Small intestine (tissue), 7 donors: Measurements from ENCODE around the gene DAPK2. TPM values are rescaled to one million over a fixed set of nuclear protein-coding genes. Genes with fewer than 3 reads are reported as not detected.
A peak's percentile ranks its signal among the peaks of the same experiment; 100 is the strongest.

Experiments
- DNase-seq, 2 donors: peaks; one replicate each; pipeline versions ENCODE4 v3.0.0 to v3.0.0-alpha.2; 2013
- FAIRE-seq: peaks from 2 replicates; lab custom pipeline; 2012; peaks lifted over from hg19 to GRCh38; lab: Jason Lieb, UNC
- H3K27ac ChIP-seq, 3 donors: one replicate each; pipeline ENCODE4 v1.5.1; 2013; ENCODE audit warnings: low read length in 2 of 3, mild to moderate bottlenecking in 2 of 3, control low read depth in 1 of 3, inconsistent platforms in 1 of 3, low read depth in 1 of 3, moderate library complexity in 1 of 3
- H3K27me3 ChIP-seq, 3 donors: one replicate each; pipeline ENCODE4 v1.6.1; 2013; ENCODE audit warnings: low read length in 3 of 3, inconsistent platforms in 1 of 3; ENCODE audit not compliant: control insufficient read depth in 3 of 3, insufficient read depth in 3 of 3
- H3K36me3 ChIP-seq, 3 donors: one replicate each; pipeline ENCODE4 v1.6.1; 2013; ENCODE audit warnings: low read length in 3 of 3, inconsistent platforms in 1 of 3, low read depth in 1 of 3, mild to moderate bottlenecking in 1 of 3, moderate library complexity in 1 of 3; ENCODE audit not compliant: control insufficient read depth in 3 of 3, insufficient read depth in 2 of 3
- H3K4me1 ChIP-seq, 3 donors: one replicate each; pipeline ENCODE4 v1.6.1; 2013; ENCODE audit warnings: low read length in 2 of 3, inconsistent platforms in 1 of 3, low read depth in 1 of 3, mild to moderate bottlenecking in 1 of 3, moderate library complexity in 1 of 3; ENCODE audit not compliant: control insufficient read depth in 3 of 3, insufficient read depth in 2 of 3
- H3K4me3 ChIP-seq, 3 donors: one replicate each; pipeline ENCODE4 v1.5.1; 2013; ENCODE audit warnings: low read length in 3 of 3, control low read depth in 1 of 3, inconsistent platforms in 1 of 3, low read depth in 1 of 3, mild to moderate bottlenecking in 1 of 3, moderate library complexity in 1 of 3
- H3K9me3 ChIP-seq, 2 donors: one replicate each; pipeline ENCODE4 v1.6.1; 2013; ENCODE audit warnings: low read depth in 1 of 2, low read length in 1 of 2; ENCODE audit not compliant: control insufficient read depth in 2 of 2, insufficient read depth in 1 of 2
- WGBS, 3 donors: extraction: QIAGEN DNeasy Blood & Tissue Kit; methylation state at CpG; one replicate each; pipeline ENCODE4 v1.1.7; 2013; 5-methylcytosine and 5-hydroxymethylcytosine counted together
- polyA plus RNA-seq, 4 donors: library from polyadenylated mRNA; stranded (reverse) in 3 of 4; unstranded in 1 of 4; fragments of 200-250 nt in 3 of 4; fragments of 120-200 nt in 1 of 4; gene quantifications; one replicate each; pipeline versions ENCODE4 v1.2.1 to v1.2.3, GENCODE V29; 2013
- donor health status: healthy with polysubstance abuse.
- donor health status: control.
- donor health status: control.
- donor health status: Bipolar disorder and iron deficiency.
- donor health status: healthy.

DAPK2 gene
- polyA plus RNA-seq, 4 donors = 10.3 to 91.6 (median 47.5) TPM

DNA sequence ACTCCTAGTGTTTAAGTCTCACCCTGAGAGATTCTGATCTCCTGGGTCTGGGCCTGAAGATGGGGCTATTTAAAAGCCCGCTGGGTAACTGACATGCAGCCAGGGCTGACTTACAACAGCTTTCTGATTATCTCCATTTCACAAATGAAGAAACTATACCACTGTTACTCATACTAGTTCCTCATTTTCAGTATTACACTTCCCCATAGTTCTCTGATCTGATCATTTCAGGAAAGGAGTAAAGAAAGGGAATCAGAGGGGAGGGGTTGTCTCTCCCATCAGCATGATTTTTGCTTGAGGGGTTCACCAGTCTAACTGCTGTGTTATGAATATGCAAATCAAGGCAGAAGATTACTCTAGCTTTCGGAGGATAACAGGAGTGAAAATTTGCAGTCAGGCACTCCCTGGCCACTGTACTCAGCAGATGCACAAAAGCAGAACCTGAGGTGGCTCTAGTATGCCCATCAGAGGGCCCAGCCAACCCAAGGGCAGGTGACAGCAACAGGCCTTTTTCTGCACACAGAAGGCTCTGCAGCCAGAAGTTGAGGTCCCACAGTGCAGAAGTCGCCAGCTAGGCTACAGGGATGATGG lies 59.4 kb downstream of the DAPK2 start:
- FAIRE-seq = no peak
- H3K36me3 ChIP-seq = peaks cover 0 to 8% (median 6%) of the 10 kb centered on the region in 3 donors
- no peak for DNase-seq
- no peaks in the 10 kb centered on the region for H3K9me3 ChIP-seq
- H3K4me1 ChIP-seq = peaks cover 4 to 17% (median 6%) of the 10 kb centered on the region in 3 donors
- H3K4me3 ChIP-seq = no peak overlapping the region
- WGBS, 3 donors = 77 to 87% (median 84%) methylated on average over 3 of the region's 3 CpGs
- no peaks in the 10 kb centered on the region for H3K27me3 ChIP-seq
- peak overlapping the region in 1 of 3 donors; percentile 57 for H3K27ac ChIP-seq

- FAIRE-seq (no peak), DNase-seq (no peak)
- H3K4me3 ChIP-seq = no peak overlapping the region
- no peaks in the 10 kb centered on the region for H3K9me3 ChIP-seq
- WGBS, 3 donors = 77 to 90% (median 90%) methylated on average over 6 of the region's 6 CpGs
- H3K36me3 ChIP-seq = peaks cover 0 to 8% (median 6%) of the 10 kb centered on the region in 3 donors
- H3K27me3 ChIP-seq = no peaks in the 10 kb centered on the region
- H3K4me1 ChIP-seq = peaks cover 4 to 17% (median 6%) of the 10 kb centered on the region in 3 donors
- peak overlapping the region in 2 of 3 donors; percentile 12 to 87 for H3K27ac ChIP-seq
Observed at GRCh38 chr15:63986185-63986680, 60.1 kb downstream of the DAPK2 start.

DNA sequence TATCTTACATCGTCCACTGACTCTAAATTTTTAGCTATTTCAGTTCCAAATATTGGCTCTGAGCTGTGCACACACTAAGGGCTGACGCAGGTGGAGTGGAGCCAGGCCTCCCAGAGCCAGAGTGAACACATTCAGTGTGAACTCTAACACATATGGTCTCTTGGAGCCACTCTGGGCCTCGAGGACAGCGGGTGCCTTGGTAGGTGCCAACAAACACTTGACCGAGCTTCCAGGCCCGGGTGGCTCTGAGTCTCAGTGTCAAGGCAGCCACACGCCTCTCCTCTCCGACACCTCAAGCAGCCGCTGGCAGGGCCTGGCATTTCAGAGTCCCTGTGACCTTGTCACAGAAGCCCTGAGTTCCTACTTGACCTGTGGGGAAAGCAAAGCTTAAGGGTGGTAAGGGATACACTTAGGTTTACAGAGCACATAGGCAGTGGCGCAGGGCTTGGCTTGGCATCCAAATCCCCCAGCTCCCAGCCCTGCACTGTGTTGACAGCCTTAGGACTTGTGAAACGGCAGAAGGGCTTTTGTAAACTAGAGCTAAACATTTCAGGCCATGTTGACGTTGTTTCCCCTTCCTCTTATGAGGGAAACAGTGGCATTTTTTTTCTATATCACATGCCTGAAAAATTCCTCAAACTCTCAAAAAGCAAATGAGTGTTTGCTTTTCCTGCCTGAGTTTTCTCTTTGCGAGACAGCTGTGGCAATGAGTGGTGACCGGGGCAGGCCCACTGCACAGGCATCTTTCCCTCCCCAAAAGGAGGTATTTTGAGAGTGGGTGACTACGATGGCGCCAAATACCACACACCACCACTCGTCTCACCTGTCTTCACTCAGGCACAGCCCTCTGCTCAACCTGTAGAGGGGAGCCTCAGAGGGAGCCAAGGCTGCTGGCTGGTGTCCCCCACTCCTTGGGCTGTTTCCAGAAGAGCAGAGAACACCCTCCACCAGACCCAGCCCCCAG lies 60.8 kb downstream of the DAPK2 start:
- no peaks in the 10 kb centered on the region for H3K9me3 ChIP-seq
- peak overlapping the region in 2 of 3 donors; percentile 14 to 87 for H3K27ac ChIP-seq
- H3K4me3 ChIP-seq = no peak overlapping the region
- no peak for FAIRE-seq
- H3K36me3 ChIP-seq = peaks cover 0 to 8% (median 4%) of the 10 kb centered on the region in 3 donors
- peaks cover 4 to 17% (median 6%) of the 10 kb centered on the region in 3 donors for H3K4me1 ChIP-seq
- no peaks in the 10 kb centered on the region for H3K27me3 ChIP-seq
- 68 to 81% (median 76%) methylated on average over 17 of the region's 17 CpGs for WGBS, 3 donors
- DNase-seq = no peak

GRCh38 chr15:63984331-63984730 lies 62.0 kb downstream of the DAPK2 start:
- Histone ChIP-seq H3K4me1 (peaks cover 4 to 23% (median 9%) of the 10 kb centered on the region in 3 donors), H3K27ac (no peak overlapping the region), H3K27me3 (no peaks in the 10 kb centered on the region), H3K36me3 (peaks cover 0 to 8% (median 6%) of the 10 kb centered on the region in 3 donors), H3K4me3 (no peak overlapping the region), H3K9me3 (no peaks in the 10 kb centered on the region)
- WGBS, 3 donors = 71 to 89% (median 73%) methylated on average over 3 of the region's 3 CpGs
- FAIRE-seq = no peak
- DNase-seq = no peak

- peaks cover 0 to 8% (median 6%) of the 10 kb centered on the region in 3 donors for H3K36me3 ChIP-seq
- peak overlapping the region in 1 of 3 donors; percentile 13 for H3K27ac ChIP-seq
- no peak for FAIRE-seq
- no peaks in the 10 kb centered on the region for H3K9me3 ChIP-seq
- whole genome bisulfite sequencing, 3 donors = 81 to 86% (median 82%) methylated on average over 19 of the region's 19 CpGs
- peak in 1 of 2 donors; percentile 60 for DNase-seq
- H3K4me3 ChIP-seq = no peak overlapping the region
- no peaks in the 10 kb centered on the region for H3K27me3 ChIP-seq
- peaks cover 11 to 34% (median 11%) of the 10 kb centered on the region in 3 donors for H3K4me1 ChIP-seq
Observed at GRCh38 chr15:63983061-63983711, 63.1 kb downstream of the DAPK2 start.

DNA sequence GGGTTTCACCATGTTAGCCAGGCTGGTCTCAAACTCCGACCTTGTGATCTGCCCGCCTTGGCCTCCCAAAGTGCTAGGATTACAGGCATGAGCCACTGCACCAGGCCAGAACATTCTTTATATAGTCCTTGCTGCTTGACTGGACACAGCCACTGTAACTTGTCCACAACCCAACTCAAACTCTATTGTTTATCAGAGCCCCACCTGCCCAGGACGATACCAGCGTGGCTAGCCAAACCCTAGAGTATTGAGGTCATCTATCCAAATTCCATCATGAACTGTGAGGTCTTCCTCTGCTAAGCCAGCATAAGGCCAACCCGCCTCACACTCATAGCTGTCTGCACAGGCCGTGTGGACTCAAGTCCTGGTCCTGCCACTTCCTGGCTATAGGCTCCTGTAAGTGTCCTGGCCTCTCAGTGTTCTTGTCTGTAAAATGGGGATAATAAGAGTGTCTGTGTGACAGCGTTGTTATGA lies 63.9 kb downstream of the DAPK2 start:
- 55 to 76% (median 63%) methylated on average over 7 of the region's 7 CpGs for WGBS, 3 donors
- FAIRE-seq = no peak
- DNase-seq = no peak
- Histone ChIP-seq H3K27ac (no peak overlapping the region), H3K9me3 (no peaks in the 10 kb centered on the region), H3K4me1 (peaks cover 13 to 40% (median 17%) of the 10 kb centered on the region in 3 donors), H3K27me3 (no peaks in the 10 kb centered on the region), H3K36me3 (peaks cover 0 to 8% (median 6%) of the 10 kb centered on the region in 3 donors), H3K4me3 (no peak overlapping the region)

- H3K27ac ChIP-seq = no peak overlapping the region
- 90 to 91% (median 90%) methylated on average over 12 to 13 of the region's 13 CpGs for WGBS, 3 donors
- no peaks in the 10 kb centered on the region for H3K9me3 ChIP-seq
- H3K36me3 ChIP-seq = peaks cover 0 to 8% (median 6%) of the 10 kb centered on the region in 3 donors
- no peak for DNase-seq
- no peak overlapping the region for H3K4me3 ChIP-seq
- no peak for FAIRE-seq
- H3K27me3 ChIP-seq = no peaks in the 10 kb centered on the region
- peaks cover 15 to 47% (median 15%) of the 10 kb centered on the region in 3 donors for H3K4me1 ChIP-seq
Observed at GRCh38 chr15:63981596-63982320, 64.5 kb downstream of the DAPK2 start.
